Type B pancreatic cell (in vitro differentiated cells): ENCODE data around the gene LZTR1. TPM values are rescaled to one million over a fixed set of nuclear protein-coding genes. Genes with fewer than 3 reads are reported as not detected.
A peak's percentile ranks its signal among the peaks of the same experiment; 100 is the strongest.

Source experiments
- DNase-seq: peaks from one replicate; pipeline ENCODE4 v3.0.0; 2021; ENCODE audit warnings: mixed read lengths; ENCODE audit not compliant: unreplicated experiment; ENCODE audit errors: extremely low spot score
- H3K27ac Mint-ChIP-seq: 2 replicates; pipeline ENCODE4 v1.8.0; 2021; ENCODE audit warnings: mild to moderate bottlenecking, mixed read lengths
- H3K27me3 Mint-ChIP-seq: 2 replicates; pipeline ENCODE4 v1.8.0; 2021; ENCODE audit warnings: mixed read lengths
- H3K36me3 Mint-ChIP-seq: 2 replicates; pipeline ENCODE4 v1.8.0; 2021; ENCODE audit warnings: mixed read lengths
- H3K4me1 Mint-ChIP-seq: one replicate; pipeline ENCODE4 v1.8.0; 2021; ENCODE audit warnings: mixed read lengths; ENCODE audit not compliant: unreplicated experiment
- H3K4me3 Mint-ChIP-seq: 2 replicates; pipeline ENCODE4 v1.8.0; 2021; ENCODE audit warnings: mild to moderate bottlenecking, mixed read lengths
- H3K9me3 Mint-ChIP-seq: 2 replicates; pipeline ENCODE4 v1.8.0; 2021; ENCODE audit warnings: mixed read lengths
- CTCF ChIP-seq: fragments of 200-600 bp; sonication (generic); conservative IDR thresholded peaks from 2 replicates; pipeline ENCODE4 v1.5.0; 2021; ENCODE audit warnings: antibody characterized with exemption, mild to moderate bottlenecking
- total RNA-seq: library from RNA; stranded (reverse); gene quantifications from 2 replicates; pipeline ENCODE4 v1.2.1, GENCODE V29; 2021; ENCODE audit warnings: low replicate concordance

LZTR1 gene
- total RNA-seq, 1 donor from 2014 or later = 102 TPM

GRCh38 chr22:20951151-20951931, 30.8 kb upstream of the LZTR1 start:
- no peak for TF ChIP-seq CTCF
- DNase-seq = no peak
- H3K9me3 Mint-ChIP-seq = no peaks in the 10 kb centered on the region
- no peak overlapping the region for H3K4me3 Mint-ChIP-seq
- peaks cover 27% of the 10 kb centered on the region for H3K4me1 Mint-ChIP-seq
- H3K27ac Mint-ChIP-seq = peak overlapping the region; percentile 72
- peaks cover 18% of the 10 kb centered on the region for H3K36me3 Mint-ChIP-seq
- H3K27me3 Mint-ChIP-seq = peaks cover 2% of the 10 kb centered on the region

GRCh38 chr22:20951932-20952380, 30.1 kb upstream of the LZTR1 start:
- Mint-ChIP-seq H3K36me3 (peaks cover 14% of the 10 kb centered on the region), H3K27me3 (peaks cover 5% of the 10 kb centered on the region), H3K27ac (no peak overlapping the region), H3K4me3 (no peak overlapping the region), H3K9me3 (no peaks in the 10 kb centered on the region), H3K4me1 (peaks cover 23% of the 10 kb centered on the region)
- DNase-seq = no peak
- no peak for TF ChIP-seq CTCF

DNA sequence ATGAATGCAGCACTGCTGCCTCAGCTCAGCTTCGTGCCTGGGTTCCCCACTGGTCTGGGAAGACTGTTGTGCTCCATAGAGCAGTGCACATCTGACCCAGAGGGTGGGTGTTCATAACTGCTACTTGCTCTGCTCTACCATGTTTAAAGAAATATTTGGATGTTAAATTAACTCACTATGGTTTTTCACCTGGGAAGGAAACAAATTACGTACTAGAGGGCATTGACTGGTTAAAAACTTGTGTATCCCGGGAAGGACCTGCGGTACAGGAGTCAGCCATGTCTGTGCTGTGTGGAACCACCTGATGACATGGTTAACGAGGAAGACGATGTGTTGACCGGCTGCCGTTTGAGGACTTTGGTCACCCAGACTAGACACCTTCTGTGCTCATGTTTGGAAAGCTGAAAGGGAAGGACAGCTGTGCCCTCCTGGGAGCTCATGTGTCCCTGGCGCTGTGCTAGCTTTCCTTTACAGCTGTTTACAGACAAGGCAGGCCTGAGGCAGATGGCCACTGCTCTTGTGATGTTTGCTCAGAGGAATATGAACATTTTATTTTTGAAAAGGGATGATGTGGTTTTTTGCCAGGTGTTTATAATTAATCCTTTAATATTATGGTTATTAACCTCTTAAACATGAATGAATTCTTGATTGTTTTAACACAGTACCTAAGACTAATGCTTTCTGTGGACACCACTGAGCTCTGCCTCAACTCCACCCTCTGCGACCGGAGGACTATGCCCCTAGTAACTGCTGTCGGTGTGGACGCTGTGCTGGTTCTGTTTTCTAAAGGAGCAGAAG, 29.4 kb upstream of the LZTR1 start:
- Mint-ChIP-seq H3K4me3 (peak overlapping the region; percentile 24), H3K36me3 (peaks cover 14% of the 10 kb centered on the region), H3K4me1 (peaks cover 22% of the 10 kb centered on the region), H3K27me3 (peaks cover 5% of the 10 kb centered on the region), H3K27ac (peak overlapping the region; percentile 68), H3K9me3 (no peaks in the 10 kb centered on the region)
- DNase-seq = no peak
- no peak for TF ChIP-seq CTCF

DNA sequence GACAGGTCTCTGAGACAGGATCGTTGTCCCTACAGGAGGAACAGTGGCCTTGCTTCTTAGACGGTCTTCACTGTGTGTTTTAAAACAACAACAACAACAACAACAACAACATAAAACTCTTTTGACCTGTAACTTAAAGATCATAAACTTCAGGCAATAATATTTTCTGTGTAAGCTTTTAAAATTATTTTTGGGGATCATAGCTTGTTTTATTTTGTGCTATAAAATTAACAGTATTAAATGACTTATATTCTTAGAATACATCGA, 28.8 kb upstream of the LZTR1 start:
- peaks cover 17% of the 10 kb centered on the region for H3K4me1 Mint-ChIP-seq
- no peak for DNase-seq
- H3K4me3 Mint-ChIP-seq = no peak overlapping the region
- H3K27me3 Mint-ChIP-seq = peaks cover 10% of the 10 kb centered on the region
- H3K36me3 Mint-ChIP-seq = peaks cover 14% of the 10 kb centered on the region
- no peaks in the 10 kb centered on the region for H3K9me3 Mint-ChIP-seq
- TF ChIP-seq CTCF = no peak
- no peak overlapping the region for H3K27ac Mint-ChIP-seq

GRCh38 chr22:20953668-20954500, 28.2 kb upstream of the LZTR1 start:
- H3K9me3 Mint-ChIP-seq = no peaks in the 10 kb centered on the region
- peaks cover 11% of the 10 kb centered on the region for H3K27me3 Mint-ChIP-seq
- H3K36me3 Mint-ChIP-seq = peaks cover 14% of the 10 kb centered on the region
- peaks cover 16% of the 10 kb centered on the region for H3K4me1 Mint-ChIP-seq
- no peak for DNase-seq
- no peak overlapping the region for H3K4me3 Mint-ChIP-seq
- TF ChIP-seq CTCF = no peak
- peak overlapping the region; percentile 39 for H3K27ac Mint-ChIP-seq
